Cardiac septum (tissue), 1 donor: Measurements from ENCODE around the gene KCNJ4. TPM values are rescaled to one million over a fixed set of nuclear protein-coding genes. Genes with fewer than 3 reads are reported as not detected.
A peak's percentile ranks its signal among the peaks of the same experiment; 100 is the strongest.
"Not testable (repeated sequence)": the region's sequence is repeated elsewhere in the genome, so short reads cannot be mapped to it uniquely, and the experiment has no call there.

Experiments
- DNase-seq: peaks from one replicate; pipeline ENCODE4 v3.0.0-alpha.2; 2020; ENCODE audit warnings: low spot score
- intact Hi-C: fragments of 100-400 bp; cut with DNase I; formaldehyde crosslinking; loops from one replicate; pipeline ENCODE4 v1.14.0; 2022
- total RNA-seq: library from RNA; stranded (reverse); fragmentation: NEBNext Ultra II Directional; extraction: Animal tissue kit (Norgen Biotek cat#: 25700); gene quantifications from one replicate; pipeline ENCODE4 v1.2.1, GENCODE V29; 2021
- donor health status: DM: no; HTN: no; CAD: no.

Gene KCNJ4
- total RNA-seq, 1 donor from 2014 or later = 67.8 TPM

DNA sequence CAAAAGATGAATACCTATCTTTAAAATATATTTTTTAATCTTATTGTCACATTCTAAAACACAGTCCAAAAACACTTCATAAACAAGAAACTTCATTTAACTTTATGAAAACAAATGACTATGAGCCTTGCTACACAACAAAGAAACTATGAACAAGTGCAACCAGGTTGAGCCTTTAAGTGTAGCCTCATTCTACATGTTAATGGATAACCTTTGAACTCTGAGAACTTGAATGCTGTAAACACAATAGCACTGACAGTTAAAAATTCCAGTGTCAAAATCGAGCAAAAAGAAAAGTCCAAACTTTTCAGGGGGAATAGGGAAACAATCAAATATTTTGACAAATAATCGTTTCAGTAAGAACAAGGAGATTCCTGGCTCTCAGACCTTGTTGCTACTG lies 54.7 kb downstream of the KCNJ4 start:
- DNase-seq = not testable (repeated sequence)

DNA sequence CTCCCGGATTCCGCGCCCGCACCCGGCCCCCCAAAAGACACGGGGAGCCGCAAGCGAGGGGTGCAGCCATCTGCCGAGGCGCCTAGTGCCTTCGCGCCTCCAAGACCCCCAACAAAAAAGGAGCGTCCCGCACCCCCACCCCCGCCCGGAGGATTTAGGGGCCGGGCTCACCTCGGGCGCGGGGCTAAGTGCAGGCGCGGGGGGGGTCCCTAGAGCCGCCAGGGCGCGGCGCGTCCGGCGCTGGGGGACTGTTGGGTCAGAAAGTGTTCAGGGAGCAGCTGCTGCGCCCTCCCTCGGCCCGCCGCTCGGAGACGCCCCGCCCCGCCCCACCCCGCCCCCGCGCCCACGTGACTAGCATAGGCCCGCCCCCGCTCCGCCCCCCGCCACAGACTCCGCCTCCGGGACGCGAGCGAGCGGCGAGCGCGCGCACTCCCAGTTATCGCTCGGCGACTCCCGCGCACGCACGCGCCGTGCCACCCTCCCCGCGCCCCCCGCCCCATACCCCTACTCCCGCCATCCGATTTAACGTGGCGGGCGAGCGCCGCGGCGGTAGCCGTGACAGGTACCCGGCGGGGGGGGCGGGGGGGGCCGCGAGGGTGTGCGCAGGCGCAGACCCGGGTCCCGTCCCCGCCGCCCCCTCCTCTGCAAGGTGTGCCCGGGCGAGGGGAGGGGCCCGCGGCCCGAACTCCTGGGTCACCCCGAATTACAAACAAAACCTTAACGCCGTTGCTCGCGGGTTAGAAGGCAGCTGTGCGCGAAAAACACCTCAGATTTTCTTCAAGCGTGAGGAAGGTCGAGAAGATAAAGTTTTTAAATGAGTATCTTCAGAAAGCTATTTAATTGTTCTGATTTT lies 56.2 kb downstream of the KCNJ4 start:
- intact Hi-C loops = loop anchor here (5.0 kb wide), 1 partner anchor 132 kb away; no protein-coding TSS in a partner anchor
- DNase-seq = peak; percentile 93

More for the DNA sequence above, 54.7 kb downstream of the KCNJ4 start:
- intact Hi-C loops = not testable (repeated sequence)

- intact Hi-C loops = loop anchor here (5.0 kb wide), 1 partner anchor 131 kb away; no protein-coding TSS in a partner anchor
- DNase-seq = peak; percentile 87
Measured at GRCh38 chr22:38398181-38398608, 56.8 kb downstream of the KCNJ4 start.

GRCh38 chr22:38397189-38398085 lies 57.6 kb downstream of the KCNJ4 start:
- intact Hi-C loops = loop anchor here (5.0 kb wide), 1 partner anchor 130 kb away; no protein-coding TSS in a partner anchor
- DNase-seq = peak; percentile 88

- intact Hi-C loops = loop anchor here (5.0 kb wide), 1 partner anchor 129 kb away; no protein-coding TSS in a partner anchor
Measured at GRCh38 chr22:38396440-38397069, 58.4 kb downstream of the KCNJ4 start.

GRCh38 chr22:38395944-38396343 lies 59.1 kb downstream of the KCNJ4 start:
- intact Hi-C loops = loop anchor here (5.0 kb wide), 1 partner anchor 129 kb away; no protein-coding TSS in a partner anchor
- DNase-seq = not testable (repeated sequence)

More at GRCh38 chr22:38396440-38397069, 58.4 kb downstream of the KCNJ4 start:
- DNase-seq = not testable (repeated sequence)

DNA sequence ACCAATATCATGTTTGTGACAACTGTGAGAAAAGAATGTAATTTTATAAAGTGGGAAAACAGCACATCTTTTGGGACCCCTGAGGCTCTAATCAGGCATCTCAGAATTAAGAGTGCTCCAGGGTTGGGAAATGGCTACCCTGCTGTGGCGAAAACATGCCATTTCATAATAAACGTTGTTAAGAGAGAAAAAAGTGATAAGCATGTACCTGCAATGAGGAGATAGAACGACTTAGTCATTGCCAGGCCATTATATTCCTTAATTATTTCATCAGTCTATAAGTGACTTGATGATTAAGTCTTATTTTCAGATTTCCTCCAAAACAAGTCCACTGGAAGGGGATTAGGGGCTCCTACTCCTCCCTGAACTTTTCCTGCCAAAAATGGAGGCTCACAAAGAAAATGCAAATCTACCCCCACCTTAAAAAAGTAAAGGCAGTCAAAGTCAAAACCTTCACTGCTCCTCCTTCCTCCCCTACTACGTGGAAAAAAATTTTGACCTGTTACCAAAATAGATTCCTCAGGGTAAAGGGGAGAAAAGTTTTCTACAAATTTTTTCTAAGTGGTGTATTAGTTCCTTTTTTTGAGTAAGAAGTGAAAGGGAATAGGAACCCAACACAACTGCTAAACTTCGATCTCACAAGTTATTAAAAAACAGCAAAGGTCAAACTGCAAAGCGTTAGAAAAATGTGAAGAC lies 59.9 kb downstream of the KCNJ4 start:
- not testable (repeated sequence) for DNase-seq
- intact Hi-C loops = loop anchor here (5.0 kb wide), 1 partner anchor 128 kb away; no protein-coding TSS in a partner anchor

- intact Hi-C loops, DNase-seq: not testable (repeated sequence)
Measured at GRCh38 chr22:38389428-38389818, 65.6 kb downstream of the KCNJ4 start.

GRCh38 chr22:38388506-38389427 lies 66.2 kb downstream of the KCNJ4 start:
- DNase-seq, intact Hi-C loops: not testable (repeated sequence)

DNA sequence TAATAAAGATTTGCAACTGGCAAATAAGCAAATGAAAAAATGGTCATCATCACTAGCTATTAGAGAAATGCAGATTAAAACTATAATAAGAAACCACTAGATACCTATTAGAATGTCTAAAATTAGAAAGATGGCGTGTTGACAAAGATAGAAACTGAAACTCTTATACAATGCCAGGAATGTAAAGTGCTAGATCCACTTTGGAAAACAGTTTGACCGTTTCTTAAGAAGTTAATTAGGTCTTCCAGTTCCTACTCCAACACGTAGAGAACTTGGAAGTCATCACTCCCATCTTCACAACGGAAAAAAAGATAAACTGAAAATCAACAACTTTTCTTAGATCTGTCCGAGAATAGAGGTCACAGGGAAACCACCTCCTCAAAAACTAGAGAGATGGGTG lies 68.1 kb downstream of the KCNJ4 start:
- intact Hi-C loops, DNase-seq: not testable (repeated sequence)

GRCh38 chr22:38383417-38383816 lies 71.6 kb downstream of the KCNJ4 start:
- intact Hi-C loops = no loop called here
- no peak for DNase-seq

DNA sequence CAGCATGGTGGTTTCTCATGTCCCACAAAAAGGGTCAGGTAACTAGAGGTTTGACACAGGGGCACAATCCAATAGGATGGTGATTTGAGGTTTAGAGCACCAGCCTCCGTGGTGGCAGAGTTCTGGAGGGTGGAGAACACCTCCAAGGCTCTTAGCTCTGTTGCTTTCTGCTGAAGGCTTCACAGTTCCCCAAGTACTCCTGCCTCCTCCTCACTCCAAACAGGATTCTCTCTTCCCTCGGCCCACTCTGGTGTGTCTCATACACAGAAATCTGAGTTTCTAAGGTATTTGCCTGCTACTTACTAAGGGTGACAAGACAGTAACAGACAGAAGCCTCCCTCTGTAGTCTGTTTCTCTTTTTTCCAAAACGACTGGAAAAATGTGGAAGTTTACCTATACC lies 73.6 kb downstream of the KCNJ4 start:
- intact Hi-C loops = not testable (repeated sequence)

More for the DNA sequence above, 73.6 kb downstream of the KCNJ4 start:
- DNase-seq = not testable (repeated sequence)

Other genes with a start within 250 kb of the KCNJ4 start
- 58.1 TPM for gene TMEM184B, start 182.2 kb downstream of the KCNJ4 start, total RNA-seq
- 95.7 TPM for gene CSNK1E, start 137.8 kb downstream of the KCNJ4 start, total RNA-seq
- gene KDELR3, start 12.9 kb upstream of the KCNJ4 start, total RNA-seq = 18.2 TPM
- gene DDX17, start 51.1 kb upstream of the KCNJ4 start, total RNA-seq = 215 TPM
- gene DMC1, start 115.0 kb upstream of the KCNJ4 start, total RNA-seq = 1.9 TPM
- gene FAM227A, start 201.2 kb upstream of the KCNJ4 start, total RNA-seq = 0.46 TPM
- 36.9 TPM for gene CBY1, start 201.4 kb upstream of the KCNJ4 start, total RNA-seq
- gene TOMM22, start 226.8 kb upstream of the KCNJ4 start, total RNA-seq = 55.7 TPM
- 24.0 TPM for gene JOSD1, start 245.7 kb upstream of the KCNJ4 start, total RNA-seq